IMR-90 (cell line): Measurements from ENCODE around the gene GRID2IP. TPM values are rescaled to one million over a fixed set of nuclear protein-coding genes. Genes with fewer than 3 reads are reported as not detected.

Experiments
- ATAC-seq: fragments of 200-7000 bp; cut with Tn5 transposase; 2 replicates; pipeline ENCODE4 v1.9.1; 2020; ENCODE audit warnings: low read depth, mild to moderate bottlenecking, moderate library complexity
- BruUV-seq: library from RNA; stranded (reverse); fragments of 400-500 nt; replicated peaks from 2 replicates; lab custom pipeline; 2021; lab: Mats Ljungman, UMichigan
- CTCF ChIA-PET: fragments of 300-600 bp; formaldehyde crosslinking; extraction: SDS; loops from one replicate; lab custom pipeline; 2021; ENCODE audit warnings: antibody characterized with exemption; lab: Yijun Ruan, JAX
- POLR2A ChIA-PET: fragments of 300-600 bp; sonication (Branson Sonifier 250); formaldehyde crosslinking; loops from one replicate; lab custom pipeline; 2022; ENCODE audit warnings: antibody characterized with exemption; ENCODE audit not compliant: unreplicated experiment; lab: Charles Lee
- DNase-seq: peaks from one replicate; pipeline ENCODE4 v3.0.0; 2013
- H2AFZ ChIP-seq: replicated peaks from 2 replicates; pipeline ENCODE3; 2013; ENCODE audit warnings: low read length, mild to moderate bottlenecking; ENCODE audit not compliant: poor library complexity
- H2AK5ac ChIP-seq: 2 replicates; pipeline ENCODE4 v1.6.1; 2013; ENCODE audit warnings: low read depth, low read length, inconsistent platforms
- H2AK9ac ChIP-seq: replicated peaks from 2 replicates; pipeline ENCODE3; 2013; ENCODE audit warnings: mild to moderate bottlenecking, low read depth, low read length, moderate library complexity; ENCODE audit not compliant: poor library complexity
- H2BK120ac ChIP-seq: 2 replicates; pipeline ENCODE4 v1.6.1; 2013; ENCODE audit warnings: low read depth, low read length, inconsistent platforms
- H2BK15ac ChIP-seq: 3 replicates; pipeline ENCODE4 v1.6.1; 2013; ENCODE audit warnings: low read depth, low read length, inconsistent platforms
- H2BK20ac ChIP-seq: 2 replicates; pipeline ENCODE4 v1.6.1; 2013; ENCODE audit warnings: low read depth, mild to moderate bottlenecking, inconsistent platforms, low read length, moderate library complexity
- H2BK5ac ChIP-seq: 2 replicates; pipeline ENCODE4 v1.6.1; 2013; ENCODE audit warnings: mild to moderate bottlenecking, low read depth, low read length, inconsistent platforms; ENCODE audit not compliant: poor library complexity, severe bottlenecking
- H3K14ac ChIP-seq: replicated peaks from 2 replicates; pipeline ENCODE4 v1.6.1; 2013; ENCODE audit warnings: low read depth, low read length, inconsistent platforms
- H3K18ac ChIP-seq: 2 replicates; pipeline ENCODE4 v1.6.1; 2013; ENCODE audit warnings: low read depth, low read length, control low read depth
- H3K23ac ChIP-seq: 2 replicates; pipeline ENCODE4 v1.6.1; 2013; ENCODE audit warnings: low read depth, low read length, inconsistent platforms
- H3K27ac ChIP-seq: 2 replicates; pipeline ENCODE4 v1.5.1; 2013; ENCODE audit warnings: mild to moderate bottlenecking, control low read depth, low read length; ENCODE audit not compliant: insufficient read depth
- H3K27me3 ChIP-seq: 2 replicates; pipeline ENCODE4 v1.6.1; 2013; ENCODE audit warnings: low read length; ENCODE audit not compliant: control insufficient read depth, insufficient read depth
- H3K36me3 ChIP-seq: 2 replicates; pipeline ENCODE4 v1.6.1; 2013; ENCODE audit warnings: low read length, mixed read lengths; ENCODE audit not compliant: control insufficient read depth, insufficient read depth
- H3K4ac ChIP-seq: 2 replicates; pipeline ENCODE4 v1.6.1; 2013; ENCODE audit warnings: low read depth, low read length, inconsistent platforms
- H3K4me1 ChIP-seq: 2 replicates; pipeline ENCODE4 v1.6.1; 2013; ENCODE audit warnings: low read length, mixed read lengths; ENCODE audit not compliant: control insufficient read depth, insufficient read depth
- H3K4me2 ChIP-seq: 2 replicates; pipeline ENCODE4 v1.6.1; 2013; ENCODE audit warnings: low read depth, mild to moderate bottlenecking, control low read depth, low read length, moderate library complexity
- H3K4me3 ChIP-seq: 2 replicates; pipeline ENCODE4 v1.5.1; 2013; ENCODE audit warnings: low read depth, mild to moderate bottlenecking, control low read depth, low read length, moderate library complexity; ENCODE audit not compliant: insufficient read depth
- H3K56ac ChIP-seq: 2 replicates; pipeline ENCODE4 v1.6.1; 2013; ENCODE audit warnings: low read length, inconsistent platforms; ENCODE audit not compliant: insufficient read depth; ENCODE audit errors: extremely low read depth
- H3K79me1 ChIP-seq, 2 experiments: 2 replicates each; pipeline ENCODE4 v1.6.1; 2013; ENCODE audit warnings: low read length in 2 of 2, inconsistent platforms in 1 of 2, low read depth in 1 of 2
- H3K9ac ChIP-seq: 2 replicates; pipeline ENCODE4 v1.6.1; 2013; ENCODE audit warnings: low read depth, low read length, control low read depth
- H3K9me1 ChIP-seq: 2 replicates; pipeline ENCODE4 v1.6.1; 2013; ENCODE audit warnings: low read length, inconsistent platforms; ENCODE audit not compliant: insufficient read depth
- H3K9me3 ChIP-seq: 2 replicates; pipeline ENCODE4 v1.6.1; 2013; ENCODE audit warnings: low read length; ENCODE audit not compliant: control insufficient read depth, insufficient read depth
- H4K20me1 ChIP-seq: 2 replicates; pipeline ENCODE4 v1.6.1; 2013; ENCODE audit warnings: low read length, inconsistent platforms; ENCODE audit not compliant: insufficient read depth
- H4K5ac ChIP-seq: 2 replicates; pipeline ENCODE4 v1.6.1; 2013; ENCODE audit warnings: mild to moderate bottlenecking, low read depth, low read length, control low read depth
- H4K8ac ChIP-seq, 2 experiments: 2 replicates each; pipeline ENCODE4 v1.6.1; 2013; ENCODE audit warnings: low read depth in 2 of 2, low read length in 2 of 2, control low read depth in 1 of 2, inconsistent platforms in 1 of 2
- H4K91ac ChIP-seq: 2 replicates; pipeline ENCODE4 v1.6.1; 2013; ENCODE audit warnings: low read depth, low read length, inconsistent platforms; ENCODE audit not compliant: insufficient read depth
- BHLHE40 ChIP-seq: fragments of 150-350 bp; IDR thresholded peaks from 2 replicates; pipeline ENCODE4 v1.6.1; 2016; ENCODE audit warnings: mild to moderate bottlenecking, low read depth, low read length
- CEBPB ChIP-seq: IDR thresholded peaks from 2 replicates; pipeline ENCODE4 v1.6.1; 2012; ENCODE audit warnings: low read depth, low read length, improper control_type of control experiment
- ELK1 ChIP-seq: fragments of 150-350 bp; IDR thresholded peaks from 2 replicates; pipeline ENCODE4 v1.6.1; 2016; ENCODE audit warnings: low read depth, mild to moderate bottlenecking, low read length, moderate library complexity, borderline replicate concordance
- MXI1 ChIP-seq: IDR thresholded peaks from 2 replicates; pipeline ENCODE4 v1.6.1; 2012; ENCODE audit warnings: low read depth, mild to moderate bottlenecking, low read length, moderate library complexity, borderline replicate concordance
- RFX5 ChIP-seq: IDR thresholded peaks from 2 replicates; pipeline ENCODE4 v1.8.0; 2012; ENCODE audit warnings: low read depth, mild to moderate bottlenecking, low read length, moderate library complexity
- WGBS, 2 experiments: methylation state at CpG; one replicate each; pipeline versions ENCODE4 v1.1.5 to v1.1.7; 2013; ENCODE audit warnings: missing lambda C conversion rate in 2 of 2; ENCODE audit not compliant: insufficient read length in 1 of 2; ENCODE audit errors: extremely low coverage in 2 of 2; 5-methylcytosine and 5-hydroxymethylcytosine counted together
- dilution Hi-C: fragments of 300-500 bp; cut with HindIII; formaldehyde crosslinking; loops from one replicate; pipeline ENCODE4 v1.14.3; 2018; ENCODE audit warnings: low sequenced_read_pairs; ENCODE audit not compliant: unreplicated experiment
- in situ Hi-C: fragments of 300-500 bp; cut with MboI; formaldehyde crosslinking; loops from 3 replicates; pipeline ENCODE4 v1.14.3; 2019; ENCODE audit warnings: low sequenced_read_pairs, inconsistent platforms, mixed read lengths
- intact Hi-C: fragments of 100-400 bp; cut with micrococcal nuclease; formaldehyde crosslinking; loops from 2 replicates; pipeline ENCODE4 v1.10.0; 2022
- polyA plus RNA-seq, 3 experiments: library from polyadenylated mRNA; depleted of rRNA; stranded (reverse); fragments of >200 nt; gene quantifications; 2 replicates each; pipeline ENCODE4 v1.2.3, GENCODE V29; 2012; ENCODE audit warnings: low replicate concordance in 1 of 3
- total RNA-seq: library from RNA; depleted of rRNA; stranded (reverse); fragments of >200 nt; gene quantifications from 2 replicates; pipeline ENCODE4 v1.2.3, GENCODE V29; 2012

GRID2IP gene
- total and polyA plus RNA-seq, 2 of the 4 experiments (the other 2 are of a cell fraction) = not detected

GRCh38 chr7:6497994-6498393 lies 53.3 kb downstream of the GRID2IP start:
- no peaks in the 10 kb centered on the region for H3K79me1 ChIP-seq
- no peak overlapping the region for H2BK120ac ChIP-seq
- DNase-seq (no peak), ATAC-seq (no peak)
- WGBS, 2 experiments = 93% methylated on average over 3 of the region's 14 CpGs; no CpG with 5 or more reads in 1 of the 2 experiments
- no peak overlapping the region for H3K4ac ChIP-seq
- no peaks in the 10 kb centered on the region for H3K9me1 ChIP-seq
- no peak overlapping the region for H3K18ac ChIP-seq
- H3K4me2 ChIP-seq = no peak overlapping the region
- H4K8ac ChIP-seq = no peak overlapping the region
- no peak overlapping the region for H2BK20ac ChIP-seq
- H3K56ac ChIP-seq = no peak overlapping the region
- CTCF ChIA-PET = no interaction called here
- H3K9ac ChIP-seq = no peak overlapping the region
- TF ChIP-seq ELK1 (no peak), CEBPB (no peak), MXI1 (no peak), RFX5 (no peak), BHLHE40 (no peak)
- no peak overlapping the region for H2AFZ ChIP-seq
- no peak overlapping the region for H4K5ac ChIP-seq
- H3K23ac ChIP-seq = no peak overlapping the region
- POLR2A ChIA-PET = no interaction called here
- H4K91ac ChIP-seq = no peak overlapping the region
- BruUV-seq = no TSS peak
- no peaks in the 10 kb centered on the region for H4K20me1 ChIP-seq
- no peaks in the 10 kb centered on the region for H3K36me3 ChIP-seq
- H3K27ac ChIP-seq = no peak overlapping the region
- no peaks in the 10 kb centered on the region for H3K9me3 ChIP-seq
- no peaks in the 10 kb centered on the region for H3K4me1 ChIP-seq
- no peak overlapping the region for H2AK5ac ChIP-seq
- H2AK9ac ChIP-seq = no peak overlapping the region
- H3K4me3 ChIP-seq = no peak overlapping the region
- intact Hi-C loops = no loop called here
- dilution Hi-C loops = no loop called here
- no peak overlapping the region for H2BK15ac ChIP-seq
- H3K14ac ChIP-seq = no peak overlapping the region
- peaks cover 7% of the 10 kb centered on the region for H3K27me3 ChIP-seq
- in situ Hi-C loops = no loop called here
- no peak overlapping the region for H2BK5ac ChIP-seq
